ENCODE measurements around the gene CACNA1G.

Gene CACNA1G

GRCh38 chr17:50659179-50659578 lies 98.7 kb downstream of the CACNA1G start:
- no peak for DNase-seq

GRCh38 chr17:50660042-50660886 lies 99.7 kb downstream of the CACNA1G start:
- no peak for DNase-seq

GRCh38 chr17:50660887-50661345 lies 100.4 kb downstream of the CACNA1G start:
- no peak for DNase-seq

- DNase-seq, result no peak
These were observed 100.8 kb downstream of the CACNA1G start for GRCh38 chr17:50661348-50661747.

- peak; percentile 86 for DNase-seq
These were observed 101.4 kb downstream of the CACNA1G start for GRCh38 chr17:50661795-50662391.

- DNase-seq, result no peak
These were observed 102.2 kb downstream of the CACNA1G start for GRCh38 chr17:50662632-50663225.

- DNase-seq, result no peak
These were observed 103.4 kb downstream of the CACNA1G start for GRCh38 chr17:50663812-50664374.

- no peak for DNase-seq
These were observed 104.4 kb downstream of the CACNA1G start for GRCh38 chr17:50664788-50665458.

GRCh38 chr17:50665838-50666237 lies 105.3 kb downstream of the CACNA1G start:
- DNase-seq, result no peak

- DNase-seq, result no peak
These were observed 105.8 kb downstream of the CACNA1G start for GRCh38 chr17:50666316-50666715.

GRCh38 chr17:50667259-50668024 lies 106.9 kb downstream of the CACNA1G start:
- no peak for DNase-seq

- DNase-seq, result peak; percentile 74
These were observed 107.7 kb downstream of the CACNA1G start for GRCh38 chr17:50668025-50668837.

GRCh38 chr17:50668838-50669581 lies 108.5 kb downstream of the CACNA1G start:
- no peak for DNase-seq

GRCh38 chr17:50672071-50672470 lies 111.6 kb downstream of the CACNA1G start:
- no peak for DNase-seq

- no peak for DNase-seq
These were observed 112.5 kb downstream of the CACNA1G start for GRCh38 chr17:50672831-50673551.

GRCh38 chr17:50675190-50675589 lies 114.7 kb downstream of the CACNA1G start:
- no peak for DNase-seq

GRCh38 chr17:50675627-50676026 lies 115.1 kb downstream of the CACNA1G start:
- no peak for DNase-seq

- DNase-seq, result no peak
These were observed 115.8 kb downstream of the CACNA1G start for GRCh38 chr17:50676065-50676975.

All from fibroblast of upper back skin (primary cell).